ENCODE data around the gene MRFAP1L1. TPM values are rescaled to one million over a fixed set of nuclear protein-coding genes. Genes with fewer than 3 reads are reported as not detected.
"Not testable (repeated sequence)": the region's sequence is repeated elsewhere in the genome, so short reads cannot be mapped to it uniquely, and the experiment has no call there.

The MRFAP1L1 gene
- polyA plus RNA-seq (2013, experiment 1 of 2; ENCODE audit: insufficient read length) = 49.5 TPM
- 44.1 TPM for polyA plus RNA-seq (2013, experiment 2 of 2; ENCODE audit: insufficient read length)

DNA sequence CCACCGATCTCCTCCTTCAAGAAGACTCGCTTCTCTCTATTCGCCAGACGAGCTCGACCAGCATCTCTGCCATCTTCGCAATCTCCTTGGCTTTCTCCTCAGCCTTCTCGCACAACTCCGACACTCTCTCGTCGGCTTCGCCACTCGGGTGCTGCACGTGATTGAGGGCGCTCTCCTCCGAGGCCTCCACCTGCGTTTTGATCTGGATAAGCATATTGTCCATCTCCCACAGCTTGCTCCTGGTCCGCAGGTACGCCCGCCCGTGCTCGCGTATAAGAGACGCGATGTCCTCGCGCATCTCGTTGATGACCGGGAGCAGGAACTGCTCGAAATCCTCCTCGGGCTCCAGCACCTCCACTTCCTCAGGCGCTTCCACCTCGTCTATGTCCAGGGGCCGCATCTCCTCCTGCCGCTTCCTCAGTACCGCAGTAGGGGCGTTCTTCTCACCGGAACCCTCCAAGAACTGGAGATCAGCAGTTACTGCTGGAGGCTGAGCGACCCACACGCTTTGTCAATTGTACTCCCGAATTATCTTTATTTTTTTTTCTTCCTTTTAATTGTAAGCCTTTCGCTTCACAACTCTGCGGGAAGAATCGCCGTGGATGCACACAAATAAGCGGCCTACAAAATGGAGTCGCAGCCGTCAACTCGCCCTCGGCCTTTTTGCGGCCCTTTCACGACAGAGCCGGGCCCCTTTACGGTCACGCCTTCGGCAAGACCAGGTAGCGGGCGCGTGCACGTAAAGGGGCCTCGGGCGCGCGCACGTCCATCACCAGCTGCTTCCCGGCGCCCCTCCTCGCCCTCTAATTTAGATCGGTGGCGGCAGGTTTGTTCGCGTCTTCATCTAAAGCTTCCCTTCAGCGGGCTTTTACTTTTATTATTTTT is at the start of gene MRFAP1L1:
Gene MRFAP1L1 (minus strand): TSS at position 636 of the 885 bp plus-strand sequence. CDS start 236 bp downstream, at position 400.
- peak; percentile 98 for DNase-seq

DNA sequence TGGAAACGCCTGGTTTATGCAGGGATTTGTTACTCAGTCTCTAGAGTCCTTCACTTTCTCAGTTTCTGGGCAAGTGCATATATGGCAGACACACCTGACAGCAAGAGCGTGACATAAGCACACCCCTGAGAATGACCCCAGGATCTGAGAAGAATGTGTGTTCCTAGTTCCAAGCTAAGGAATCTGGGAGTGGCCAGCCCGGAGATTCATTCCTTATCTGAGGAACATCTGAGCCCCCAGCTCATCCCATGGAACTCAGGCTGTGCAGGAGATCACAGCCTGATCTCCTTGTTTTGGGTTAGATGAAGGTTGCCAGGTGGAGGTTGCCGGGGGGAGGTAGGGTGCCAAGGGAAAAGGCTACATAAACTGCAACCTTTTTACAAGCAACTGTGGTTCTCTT is 49.1 kb upstream of the MRFAP1L1 start:
- DNase-seq = no peak

DNA sequence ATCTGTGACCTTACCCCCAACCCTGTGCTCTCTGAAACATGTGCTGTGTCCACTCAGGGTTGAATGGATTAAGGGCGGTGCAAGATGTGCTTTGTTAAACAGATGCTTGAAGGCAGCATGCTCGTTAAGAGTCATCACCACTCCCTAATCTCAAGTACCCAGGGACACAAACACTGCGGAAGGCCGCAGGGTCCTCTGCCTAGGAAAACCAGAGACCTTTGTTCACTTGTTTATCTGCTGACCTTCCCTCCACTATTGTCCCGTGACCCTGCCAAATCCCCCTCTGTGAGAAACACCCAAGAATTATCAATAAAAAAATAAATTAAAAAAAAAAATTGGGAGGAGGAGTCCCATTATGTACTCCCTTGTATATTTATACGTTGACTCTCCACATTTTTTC is 46.7 kb upstream of the MRFAP1L1 start:
- DNase-seq = not testable (repeated sequence)

DNA sequence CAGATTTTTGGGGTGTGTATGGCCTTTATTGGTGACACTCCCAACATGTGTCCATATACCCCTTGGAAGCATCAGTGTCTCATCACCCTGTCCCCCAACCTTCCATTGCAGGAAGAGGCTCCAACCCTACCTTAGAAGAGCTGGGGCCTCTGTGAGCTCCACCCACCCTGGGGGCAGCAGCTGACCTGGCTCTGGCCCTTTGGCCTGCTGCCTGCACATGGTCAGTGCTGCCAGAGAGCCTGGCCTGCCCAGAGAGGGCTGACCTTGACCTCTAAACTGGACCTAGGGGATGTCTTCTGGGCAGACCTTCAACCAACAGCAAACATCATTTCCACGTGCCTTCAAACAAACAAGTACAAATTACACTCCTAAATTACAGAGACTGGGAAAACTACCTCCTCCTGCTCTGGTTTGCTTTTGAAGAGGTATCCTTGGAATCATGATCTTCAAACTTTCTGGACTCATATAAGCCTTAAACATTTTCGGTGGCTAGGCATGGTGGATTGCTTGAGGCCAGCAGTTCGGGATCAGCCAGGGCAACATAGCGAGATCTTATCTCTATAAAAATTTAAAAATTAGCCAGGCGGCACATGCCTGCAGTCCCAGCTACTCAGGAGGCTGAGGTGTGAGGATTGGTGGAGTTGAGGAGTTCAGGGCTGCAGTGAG is 45.6 kb upstream of the MRFAP1L1 start:
- DNase-seq = no peak

DNA sequence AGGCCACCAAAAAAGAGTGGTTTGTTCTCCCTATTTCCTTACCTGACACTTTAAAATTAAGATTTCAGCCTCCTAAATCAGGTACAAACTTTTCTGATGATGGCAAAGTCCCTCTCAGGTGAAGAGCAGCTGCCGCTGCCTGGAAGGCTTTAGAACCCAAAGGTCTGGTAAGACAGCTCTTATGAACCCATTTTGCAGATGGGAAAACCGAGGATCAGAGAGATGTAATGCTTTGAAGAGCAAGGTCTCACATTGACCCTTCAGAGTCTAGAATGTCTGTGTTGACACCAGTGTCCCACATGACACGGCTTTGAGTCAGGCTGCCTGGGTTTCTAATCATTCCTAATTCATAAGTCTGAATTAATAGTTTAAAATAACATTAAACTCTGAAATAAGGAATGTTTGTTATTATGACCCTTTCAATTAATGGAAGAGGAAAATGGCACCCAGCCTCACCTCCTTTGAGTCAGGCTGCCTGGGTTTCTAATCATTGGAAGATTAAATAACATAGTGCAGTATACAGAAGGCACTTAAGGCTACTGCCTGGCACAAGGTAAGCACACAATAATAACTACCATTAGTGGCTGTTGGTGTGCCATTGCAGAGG is 44.9 kb upstream of the MRFAP1L1 start:
- no peak for DNase-seq

DNA sequence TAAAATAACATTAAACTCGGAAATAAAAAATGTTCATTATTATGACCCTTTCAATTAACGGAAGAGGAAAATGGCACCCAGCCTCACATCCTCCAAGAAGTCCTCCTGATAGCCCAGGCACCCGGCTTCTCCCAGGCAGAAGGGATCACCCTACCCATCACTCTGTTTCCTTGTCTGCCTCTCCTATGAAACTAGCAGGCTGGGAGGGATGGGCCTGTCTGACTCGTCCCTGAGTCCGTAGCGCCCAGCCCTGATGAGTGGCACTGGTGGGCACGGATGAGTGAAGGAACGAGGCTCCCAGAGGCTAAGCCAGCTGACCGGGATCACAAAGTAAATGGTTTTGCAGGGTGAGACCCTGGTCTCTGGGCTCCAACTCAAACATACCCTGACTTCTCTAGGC is 44.2 kb upstream of the MRFAP1L1 start:
- DNase-seq = no peak

DNA sequence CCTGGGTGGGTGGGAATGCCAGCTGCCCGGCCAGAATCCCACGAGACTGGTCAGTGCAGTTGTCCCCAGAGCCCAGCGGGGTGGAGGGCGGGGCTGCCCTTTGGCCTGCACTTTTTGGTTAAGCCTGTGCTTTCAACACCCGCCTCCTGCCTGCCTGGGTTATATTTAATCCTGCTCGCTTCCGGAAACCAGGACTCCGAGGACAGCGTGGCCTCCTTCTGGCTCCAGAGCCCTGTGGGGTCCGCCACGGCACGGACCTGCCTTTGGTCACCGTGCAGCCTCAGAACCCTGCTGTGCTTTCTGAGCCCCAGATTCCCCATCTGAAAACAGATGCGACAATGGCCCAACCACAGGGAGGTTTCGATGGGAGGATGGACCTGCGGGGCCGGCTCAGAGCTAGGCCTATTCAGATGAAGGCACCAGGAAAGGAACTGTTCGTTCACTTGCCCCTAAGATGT is 43.5 kb upstream of the MRFAP1L1 start:
- no peak for DNase-seq

DNA sequence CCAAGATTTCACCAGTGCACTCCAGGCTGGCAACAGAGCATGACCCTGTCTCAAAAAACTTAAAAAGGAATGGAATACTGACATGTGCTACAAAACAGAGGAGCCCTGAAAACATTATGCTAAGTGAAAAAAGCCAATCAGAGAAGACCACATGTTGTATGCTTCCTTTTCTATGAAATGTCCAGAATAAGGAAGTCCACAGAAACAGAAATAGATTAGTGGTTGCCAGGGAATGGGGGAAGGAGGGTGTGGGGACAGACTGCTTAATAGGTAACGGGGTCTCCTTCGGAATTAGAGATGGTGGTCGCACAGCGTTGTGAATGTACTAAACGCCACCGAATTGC is 42.8 kb upstream of the MRFAP1L1 start:
- no peak for DNase-seq

DNA sequence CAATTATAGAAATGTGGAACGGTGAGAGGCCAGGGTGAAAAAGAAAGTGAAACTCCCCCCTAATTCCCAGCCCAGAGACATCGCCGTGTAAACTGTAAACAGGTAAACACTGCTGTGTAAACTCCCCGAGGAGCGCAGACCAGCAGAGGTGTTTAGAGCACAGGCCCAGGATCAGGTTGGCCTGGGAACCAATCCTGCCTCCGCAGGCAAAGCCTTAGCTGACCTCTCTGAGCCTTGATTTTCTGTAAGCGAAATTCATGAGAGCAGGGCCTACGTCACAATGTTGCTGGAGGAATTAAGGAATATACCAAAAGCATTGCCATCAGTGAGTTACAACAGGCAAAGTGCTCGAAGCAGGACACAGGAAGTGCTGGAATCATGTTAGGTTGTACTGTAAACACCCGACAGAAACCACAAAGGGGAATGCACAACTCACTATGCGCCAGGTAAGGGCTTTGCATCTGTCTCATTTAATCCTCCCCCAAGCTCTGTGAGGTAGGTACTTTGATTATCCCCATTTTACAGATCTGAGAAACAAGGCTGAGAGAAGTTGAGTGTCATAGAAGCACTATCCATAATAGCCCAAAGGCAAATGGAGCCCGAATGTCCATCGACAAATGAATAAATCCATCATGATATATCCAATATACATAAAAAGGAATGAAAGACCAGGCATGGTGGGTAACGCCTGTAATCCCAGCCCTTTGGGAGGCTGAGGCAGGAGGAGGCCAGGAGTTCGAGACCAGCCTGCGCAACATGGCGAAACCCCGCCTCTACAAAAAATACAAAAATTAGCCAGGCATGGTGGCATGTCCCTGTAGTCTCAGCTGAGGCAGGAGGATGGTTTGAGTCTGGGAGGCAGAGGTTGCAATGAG is 42.2 kb upstream of the MRFAP1L1 start:
- no peak for DNase-seq

DNA sequence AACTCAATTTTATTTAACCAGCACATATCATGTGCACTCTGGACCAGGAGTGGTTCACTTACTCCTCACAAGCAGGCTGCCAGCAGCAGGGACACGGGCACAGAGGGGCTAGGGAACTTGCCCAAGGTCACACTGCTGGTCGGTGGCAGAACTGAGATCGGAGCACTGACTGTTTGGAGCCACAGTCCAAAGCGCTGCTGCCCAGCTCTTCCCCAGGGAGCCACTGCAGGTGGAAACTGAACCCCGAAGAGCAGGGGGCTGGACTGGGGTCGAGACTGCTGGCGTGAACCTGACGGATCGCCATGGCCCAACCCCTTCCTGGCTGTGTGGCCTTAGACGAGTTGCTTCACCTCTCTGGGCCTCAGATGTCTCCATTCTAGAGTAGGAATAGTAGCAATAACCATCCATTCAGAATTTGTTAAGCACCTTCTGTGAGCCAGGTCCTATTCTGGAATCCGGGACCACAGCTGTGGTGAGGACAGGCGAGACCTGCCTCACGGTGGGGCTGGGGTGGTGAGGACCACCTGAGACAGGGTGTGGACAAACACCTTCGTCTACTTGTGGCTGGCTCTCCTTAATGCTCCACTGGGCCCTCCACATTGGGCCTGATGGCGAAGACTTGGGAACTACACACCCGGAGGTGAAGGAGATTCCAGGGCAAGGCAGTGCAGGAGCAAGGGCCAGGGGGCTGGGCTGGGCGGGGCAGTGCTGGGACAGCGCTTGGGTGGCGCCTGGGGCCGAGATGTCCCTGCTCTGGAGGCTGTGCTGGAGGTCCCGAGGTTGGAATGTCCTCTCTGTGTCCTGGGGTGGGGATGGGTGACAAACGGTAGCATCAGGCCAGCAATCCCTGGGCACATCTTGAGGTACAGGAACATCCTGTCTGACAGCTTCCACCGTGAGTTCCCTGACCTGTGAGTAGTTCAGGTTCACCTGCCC is 40.9 kb upstream of the MRFAP1L1 start:
- DNase-seq = no peak

DNA sequence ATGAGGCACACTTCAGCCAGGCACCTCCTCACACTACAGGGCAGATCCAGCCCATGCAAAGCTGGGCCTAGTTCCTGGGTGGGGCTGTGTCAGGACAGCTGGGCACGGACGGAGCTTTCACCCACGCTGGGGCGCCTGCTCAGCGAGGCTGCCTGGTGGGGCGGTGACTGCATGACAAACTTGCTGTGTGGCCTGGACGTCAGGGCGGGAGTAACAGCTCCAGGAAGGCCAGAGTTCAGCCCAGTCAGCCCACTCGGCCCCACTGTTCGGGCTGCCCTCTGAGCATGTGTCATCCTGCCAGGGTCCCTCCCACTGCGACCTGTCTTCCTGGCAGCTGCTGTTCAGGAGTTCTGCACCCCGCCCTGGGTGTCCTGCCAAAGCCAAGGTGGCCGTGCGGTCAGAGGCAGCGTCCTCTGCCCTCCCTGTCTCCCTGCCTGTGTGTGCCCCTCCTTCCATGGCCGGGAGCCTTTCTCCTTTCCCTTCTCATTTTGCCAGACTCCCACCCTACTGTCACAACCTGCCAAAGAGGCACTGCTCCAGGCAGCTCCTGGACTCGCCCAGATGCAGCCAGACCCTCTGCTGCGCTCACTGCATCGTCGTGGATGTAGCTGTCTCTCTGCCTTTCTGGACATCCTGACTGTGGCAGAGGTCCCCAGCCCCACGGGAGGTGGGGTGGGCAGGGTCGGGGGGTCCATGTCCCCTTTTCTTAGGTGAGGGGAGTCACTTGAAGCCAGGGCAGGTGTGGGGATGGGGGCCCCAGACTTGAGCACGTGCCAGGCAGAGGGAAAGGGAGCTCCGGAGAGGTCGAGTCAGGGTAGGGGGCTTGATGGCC is 39.9 kb upstream of the MRFAP1L1 start:
- DNase-seq = no peak

DNA sequence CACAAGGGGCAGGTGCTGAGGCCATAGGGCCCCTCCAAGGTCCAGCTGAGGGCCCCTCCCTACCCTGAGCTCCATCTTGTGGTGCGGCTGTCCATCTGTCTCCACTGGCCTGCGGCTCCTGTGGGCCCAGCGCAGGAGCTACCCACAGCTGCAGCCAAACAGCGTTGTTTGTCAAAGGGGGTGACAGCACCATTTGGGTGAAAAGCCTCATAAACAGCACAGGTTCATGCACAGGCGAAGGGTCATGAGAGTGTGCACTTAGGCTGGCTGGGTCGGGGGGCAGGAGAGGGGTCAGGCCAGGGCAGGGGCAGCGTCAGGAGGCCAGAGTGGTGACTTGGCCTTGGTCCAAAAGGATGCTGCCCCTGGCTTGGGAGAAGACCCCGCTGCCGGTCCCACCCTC is 38.6 kb upstream of the MRFAP1L1 start:
- DNase-seq = no peak

DNA sequence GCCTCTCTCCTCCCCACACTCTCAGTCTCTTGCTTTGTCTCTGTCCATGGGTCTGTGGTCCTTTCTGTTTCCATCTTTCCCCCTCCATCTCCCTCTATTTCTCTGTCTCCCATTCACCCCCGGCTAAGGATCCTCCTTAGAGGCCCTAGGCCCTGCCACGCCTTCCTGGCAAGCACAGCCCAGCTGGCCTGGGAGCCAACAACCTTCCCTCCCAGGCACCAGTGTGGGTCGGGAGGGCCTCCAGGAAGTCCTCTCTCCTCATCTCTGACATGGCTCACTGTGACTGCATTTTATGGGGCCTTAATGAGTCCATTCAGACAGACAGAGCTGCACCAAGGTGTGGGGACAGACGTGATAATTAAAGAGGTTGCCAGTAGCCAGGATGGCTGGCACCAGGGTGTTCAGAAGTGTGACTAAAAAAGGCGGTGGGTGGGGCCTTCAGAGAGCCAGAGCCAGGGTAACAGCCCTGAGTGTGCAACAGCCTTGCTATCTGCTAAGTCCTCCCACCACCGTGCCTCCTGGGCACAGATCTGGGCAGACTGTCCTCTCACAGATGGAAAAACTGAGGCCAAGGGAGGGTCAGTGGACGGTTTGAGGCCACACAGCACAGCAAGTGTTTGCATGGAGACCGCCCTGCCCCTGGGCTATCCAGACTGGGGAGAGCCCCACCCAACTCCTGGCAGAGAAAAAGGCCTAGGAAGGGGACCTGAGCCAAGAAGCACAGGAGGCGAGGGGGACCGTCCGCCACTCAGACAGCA is 37.8 kb upstream of the MRFAP1L1 start:
- no peak for DNase-seq

DNA sequence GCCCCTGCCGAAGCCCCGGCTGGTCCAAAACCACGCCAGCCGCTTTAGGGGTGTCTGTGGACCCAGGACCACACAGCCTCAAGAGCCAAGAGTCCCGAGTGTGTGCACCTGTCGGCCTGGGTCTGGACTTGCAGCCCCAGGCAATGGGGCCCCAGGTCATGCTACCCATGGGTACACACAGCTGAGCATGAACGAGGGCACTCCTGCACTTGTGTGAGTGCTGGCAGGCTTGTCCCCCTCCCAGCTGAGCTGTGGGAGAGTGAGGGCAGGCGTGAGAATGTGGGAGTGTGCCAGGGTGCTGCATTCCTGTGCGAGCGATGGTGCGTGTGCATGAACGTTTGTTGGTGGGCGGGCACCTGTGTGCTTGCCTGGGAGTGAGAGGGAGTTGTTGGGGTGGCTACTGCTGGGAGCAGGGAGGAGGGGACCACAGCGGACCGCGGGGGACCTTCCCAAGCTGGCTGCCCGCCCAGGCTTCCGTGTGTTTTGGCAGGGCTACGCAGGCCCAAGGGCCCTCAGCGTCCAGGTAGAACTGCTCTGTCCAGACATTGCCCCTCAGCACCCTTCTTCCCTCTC is 37.1 kb upstream of the MRFAP1L1 start:
- no peak for DNase-seq

DNA sequence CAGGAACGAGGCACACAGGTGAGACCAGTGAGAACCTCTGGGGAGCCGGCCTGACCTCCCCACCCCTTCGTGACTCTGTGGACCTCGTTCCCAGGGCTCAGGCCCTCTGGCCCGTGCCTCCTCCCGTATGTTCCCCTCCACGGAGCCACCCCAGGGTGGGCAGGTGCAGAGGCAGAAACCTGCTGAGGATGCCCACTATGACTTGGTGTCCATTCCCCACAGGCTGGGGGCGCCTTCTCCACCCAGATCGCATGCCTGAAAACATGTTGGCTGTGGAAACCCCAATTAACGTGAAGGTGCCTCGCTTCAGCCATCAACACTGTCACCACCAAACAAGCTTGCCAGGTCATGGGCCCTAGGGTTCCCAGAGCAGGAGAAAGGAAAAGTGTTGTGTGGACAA is 33.3 kb upstream of the MRFAP1L1 start:
- no peak for DNase-seq

DNA sequence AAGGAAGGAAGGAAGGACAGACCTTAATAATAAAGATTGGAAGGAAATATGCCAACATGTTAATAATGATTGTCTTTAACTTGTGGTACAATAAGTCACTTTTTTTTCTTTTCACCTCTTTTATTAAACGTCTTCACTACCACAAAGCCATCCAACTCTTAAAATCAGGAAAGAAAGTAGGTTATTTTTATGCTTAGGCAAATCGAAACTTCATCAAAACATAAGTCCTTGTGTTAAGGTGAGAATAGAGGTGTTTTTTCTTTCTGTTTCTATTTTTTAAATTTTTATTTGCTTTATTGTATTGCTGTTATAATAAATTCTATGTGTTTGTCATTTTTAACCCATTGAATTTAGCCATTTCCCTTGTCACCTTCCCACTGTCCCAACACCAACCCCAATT is 32.8 kb upstream of the MRFAP1L1 start:
- no peak for DNase-seq

DNA sequence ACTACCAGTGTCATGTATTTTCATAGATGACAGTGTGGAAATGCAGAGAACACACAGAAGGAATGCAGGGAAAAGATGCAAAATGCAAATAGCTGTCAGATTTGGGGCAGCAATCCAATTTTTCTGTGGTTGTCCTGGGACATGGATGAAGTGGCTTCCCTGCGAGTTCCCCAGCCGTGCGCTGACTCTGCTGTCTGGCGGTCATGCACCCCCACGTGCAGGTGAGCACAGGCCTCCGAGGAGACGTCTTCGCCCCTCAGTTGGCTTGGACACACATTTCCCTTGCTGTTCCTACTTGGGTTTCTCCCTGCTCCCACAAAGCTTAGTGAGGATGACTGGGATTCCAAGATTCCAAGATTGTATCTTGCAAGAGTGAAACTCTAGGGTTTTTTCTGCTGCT is 30.7 kb upstream of the MRFAP1L1 start:
- DNase-seq = no peak

DNA sequence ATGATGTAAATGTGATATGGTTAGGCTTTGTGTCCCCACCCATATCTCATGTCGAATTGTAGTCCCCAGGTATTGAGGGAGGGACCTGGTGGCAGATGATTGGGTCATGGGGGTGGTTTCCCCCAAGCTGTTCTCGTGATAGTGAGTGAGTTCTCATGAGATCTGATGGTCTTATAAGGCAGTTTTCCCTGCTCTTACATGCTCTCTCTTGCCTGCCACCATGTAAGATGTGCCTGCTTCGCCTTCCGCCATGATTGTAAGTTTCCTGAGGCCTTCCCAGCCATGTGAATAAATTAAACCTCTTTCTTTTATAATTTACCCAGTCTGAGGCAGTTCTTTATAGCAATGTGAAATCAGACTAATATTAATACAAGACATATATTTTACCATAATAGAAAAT is 30.3 kb upstream of the MRFAP1L1 start:
- DNase-seq = no peak

DNA sequence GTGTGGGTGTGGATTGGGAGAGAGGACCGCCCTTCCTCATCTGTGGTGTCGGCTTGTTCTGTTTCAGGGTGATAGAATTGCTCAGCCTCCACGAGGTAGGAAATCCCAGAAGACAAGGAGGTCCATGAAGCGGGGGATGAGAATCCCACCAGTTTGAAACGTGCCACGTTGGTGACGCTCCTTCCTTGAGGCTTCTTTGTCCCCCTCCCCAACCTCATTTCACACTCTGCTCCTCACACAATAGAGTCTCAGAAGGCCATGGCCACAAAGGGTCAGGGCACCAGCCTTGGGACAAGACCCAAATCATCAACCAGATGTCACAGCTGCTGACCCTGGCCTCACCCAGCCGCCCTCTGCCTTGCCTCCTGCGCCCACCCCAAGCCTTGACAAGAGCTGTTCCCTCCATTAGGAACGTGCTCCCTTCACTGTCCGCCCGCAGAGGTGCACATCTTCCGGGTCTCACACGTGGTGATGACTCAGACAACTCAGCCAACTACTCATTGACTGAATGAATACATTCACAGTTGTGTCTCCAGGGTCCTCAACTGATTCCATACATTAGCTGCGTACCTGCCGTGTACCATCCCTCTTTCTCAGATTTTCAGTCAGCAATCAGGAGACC is 24.6 kb upstream of the MRFAP1L1 start:
- DNase-seq = no peak
